GM18870 (cell line): ENCODE data around the gene NAA38.

Experiments used
- ATAC-seq: cut with Tn5 transposase; IDR thresholded peaks from one replicate; pipeline ENCODE4 v1.9.1; 2021; ENCODE audit warnings: moderate library complexity; ENCODE audit not compliant: unreplicated experiment

Gene NAA38

GRCh38 chr17:7856811-7857712 lies at the start of gene NAA38:
TSS of gene NAA38 (minus strand) at chr17:7857559. CDS start at chr17:7857463, 96 bp downstream.
- peak; percentile 68 for ATAC-seq

GRCh38 chr17:7903154-7904103 lies 46.1 kb upstream of the NAA38 start:
- no peak for ATAC-seq

GRCh38 chr17:7897773-7898172 lies 40.4 kb upstream of the NAA38 start:
- no peak for ATAC-seq

GRCh38 chr17:7897090-7897489 lies 39.7 kb upstream of the NAA38 start:
- no peak for ATAC-seq

GRCh38 chr17:7894866-7895265 lies 37.5 kb upstream of the NAA38 start:
- no peak for ATAC-seq

GRCh38 chr17:7894226-7894625 lies 36.9 kb upstream of the NAA38 start:
- no peak for ATAC-seq

GRCh38 chr17:7893187-7893880 lies 36.0 kb upstream of the NAA38 start:
- no peak for ATAC-seq

- no peak for ATAC-seq
Observed at GRCh38 chr17:7889166-7889955, 32.0 kb upstream of the NAA38 start.

- no peak for ATAC-seq
Observed at GRCh38 chr17:7888184-7888920, 31.0 kb upstream of the NAA38 start, which contains the start of gene CHD3. TSS of gene CHD3 (plus strand) at chr17:7888789. CDS start at chr17:7889001, 212 bp downstream.

- no peak for ATAC-seq
Observed at GRCh38 chr17:7887482-7888183, 30.3 kb upstream of the NAA38 start.

GRCh38 chr17:7887038-7887481 lies 29.7 kb upstream of the NAA38 start:
- no peak for ATAC-seq

- no peak for ATAC-seq
Observed at GRCh38 chr17:7886227-7887037, 29.1 kb upstream of the NAA38 start.

GRCh38 chr17:7885367-7886226 lies 28.2 kb upstream of the NAA38 start:
- ATAC-seq = no peak

- ATAC-seq = no peak
Observed at GRCh38 chr17:7884581-7885366, 27.4 kb upstream of the NAA38 start.

GRCh38 chr17:7883781-7884386 lies 26.5 kb upstream of the NAA38 start:
- ATAC-seq = no peak

- no peak for ATAC-seq
Observed at GRCh38 chr17:7882629-7883028, 25.3 kb upstream of the NAA38 start.
